HepG2 (cell line): ENCODE data around the gene DNPEP. TPM values are rescaled to one million over a fixed set of nuclear protein-coding genes. Genes with fewer than 3 reads are reported as not detected.

ENCODE experiments used
- ATAD3A ChIP-seq: sonication (generic); formaldehyde crosslinking; IDR thresholded peaks from 2 replicates; pipeline ENCODE4 v1.4.0; 2020; ENCODE audit warnings: missing genetic modification reagents
- BHLHE40 ChIP-seq: IDR thresholded peaks from 2 replicates; pipeline ENCODE4 v1.6.1; 2011; ENCODE audit warnings: low read length, improper control_type of control experiment
- ERF ChIP-seq: IDR thresholded peaks from 2 replicates; pipeline ENCODE4 v1.6.1; 2018; ENCODE audit warnings: missing biosample characterization, missing genetic modification reagents
- FOXC1 ChIP-seq: sonication (generic); formaldehyde crosslinking; IDR thresholded peaks from 2 replicates; pipeline ENCODE4 v1.8.0; 2022; ENCODE audit warnings: mild to moderate bottlenecking, missing genetic modification reagents, borderline replicate concordance
- FOXJ3 ChIP-seq: sonication (generic); formaldehyde crosslinking; IDR thresholded peaks from 2 replicates; pipeline ENCODE4 v1.4.0; 2020; ENCODE audit warnings: missing genetic modification reagents, mild to moderate bottlenecking, borderline replicate concordance
- FOXO1 ChIP-seq: sonication (generic); formaldehyde crosslinking; IDR thresholded peaks from 2 replicates; pipeline ENCODE4 v1.4.0; 2020; ENCODE audit warnings: missing genetic modification reagents
- GTF2F1 ChIP-seq: fragments of 150-350 bp; IDR thresholded peaks from 2 replicates; pipeline ENCODE4 v1.6.1; 2014; ENCODE audit warnings: low read length
- JARID2 ChIP-seq: sonication (generic); formaldehyde crosslinking; IDR thresholded peaks from 2 replicates; pipeline ENCODE4 v1.8.1; 2023; ENCODE audit warnings: missing genetic modification reagents, inconsistent platforms; ENCODE audit not compliant: insufficient replicate concordance
- KDM4B ChIP-seq: sonication (generic); formaldehyde crosslinking; IDR thresholded peaks from 2 replicates; pipeline ENCODE4 v1.4.0; 2020; ENCODE audit warnings: missing genetic modification reagents
- KDM6A ChIP-seq: IDR thresholded peaks from 2 replicates; pipeline ENCODE4 v1.6.1; 2016; ENCODE audit warnings: low read depth
- ONECUT2 ChIP-seq: sonication (generic); formaldehyde crosslinking; IDR thresholded peaks from 2 replicates; pipeline ENCODE4 v1.4.0; 2020; ENCODE audit warnings: missing genetic modification reagents
- TGIF2 ChIP-seq: IDR thresholded peaks from 2 replicates; pipeline ENCODE4 v1.6.1; 2016; ENCODE audit warnings: control low read depth, missing compliant biosample characterization
- YEATS2 ChIP-seq: sonication (generic); formaldehyde crosslinking; IDR thresholded peaks from 2 replicates; pipeline ENCODE4 v1.4.0; 2020; ENCODE audit warnings: missing genetic modification reagents, borderline replicate concordance
- ZFP37 ChIP-seq: sonication (generic); formaldehyde crosslinking; IDR thresholded peaks from 2 replicates; pipeline ENCODE4 v1.4.0; 2020; ENCODE audit warnings: missing genetic modification reagents, borderline replicate concordance
- ZFP90 ChIP-seq: sonication (generic); formaldehyde crosslinking; IDR thresholded peaks from 2 replicates; pipeline ENCODE4 v1.8.0; 2022; ENCODE audit warnings: missing genetic modification reagents, mild to moderate bottlenecking, inconsistent platforms, borderline replicate concordance
- ZNF12 ChIP-seq: sonication (generic); formaldehyde crosslinking; IDR thresholded peaks from 2 replicates; pipeline ENCODE4 v1.5.0; 2020; ENCODE audit warnings: missing genetic modification reagents
- ZNF296 ChIP-seq: sonication (generic); formaldehyde crosslinking; conservative IDR thresholded peaks from 2 replicates; pipeline ENCODE4 v1.5.0; 2020; ENCODE audit warnings: mild to moderate bottlenecking, missing genetic modification reagents
- ZNF317 ChIP-seq: sonication (generic); formaldehyde crosslinking; IDR thresholded peaks from 2 replicates; pipeline ENCODE4 v1.5.0; 2020; ENCODE audit warnings: mild to moderate bottlenecking, missing genetic modification reagents
- ZSCAN9 ChIP-seq: IDR thresholded peaks from 2 replicates; pipeline ENCODE4 v1.6.1; 2016; ENCODE audit warnings: borderline replicate concordance
- polyA plus RNA-seq, 8 experiments: library from polyadenylated mRNA; depleted of rRNA in 3 of 8; stranded (reverse) in 7 of 8; unstranded in 1 of 8; fragments of >200 nt; fragmentation: Illumina TruSeq in 4 of 8; extraction: Trizol in 4 of 8; gene quantifications; 2 replicates each; pipeline versions ENCODE4 v1.2.1 to v1.2.3, GENCODE V29; 2011 to 2016; ENCODE audit warnings: low read depth in 4 of 8, missing spikeins in 1 of 8, mixed read lengths in 1 of 8; ENCODE audit not compliant: insufficient read depth in 1 of 8
- total RNA-seq, 5 experiments: library from RNA; depleted of rRNA; stranded (reverse); fragments of >200 nt; fragmentation: Illumina TruSeq; extraction: Trizol; gene quantifications; 2 replicates each; pipeline ENCODE4 v1.2.3, GENCODE V29; 2016; ENCODE audit warnings: low read depth in 1 of 5
- TF ChIP-seq, protein P1 (sequence below): sonication (generic); formaldehyde crosslinking; IDR thresholded peaks from 2 replicates; pipeline ENCODE4 v1.4.0; 2020; ENCODE audit warnings: missing genetic modification reagents, borderline replicate concordance
- TF ChIP-seq, protein P2 (sequence below): sonication (generic); formaldehyde crosslinking; IDR thresholded peaks from 2 replicates; pipeline ENCODE4 v1.4.0; 2020; ENCODE audit warnings: missing genetic modification reagents
- TF ChIP-seq, protein P3 (sequence below): sonication (generic); formaldehyde crosslinking; IDR thresholded peaks from 2 replicates; pipeline ENCODE4 v1.8.1; 2023; ENCODE audit warnings: mild to moderate bottlenecking, moderate library complexity, missing genetic modification reagents
- TF ChIP-seq, protein P4 (sequence below): sonication (generic); formaldehyde crosslinking; IDR thresholded peaks from 2 replicates; pipeline ENCODE4 v1.5.0; 2020; ENCODE audit warnings: mild to moderate bottlenecking, missing genetic modification reagents, borderline replicate concordance

DNPEP gene
- total and polyA plus RNA-seq, 2 of the 13 experiments (the other 11 are each of a cell fraction or from before 2014, with no cell fraction given), result 104 to 109 TPM

DNA sequence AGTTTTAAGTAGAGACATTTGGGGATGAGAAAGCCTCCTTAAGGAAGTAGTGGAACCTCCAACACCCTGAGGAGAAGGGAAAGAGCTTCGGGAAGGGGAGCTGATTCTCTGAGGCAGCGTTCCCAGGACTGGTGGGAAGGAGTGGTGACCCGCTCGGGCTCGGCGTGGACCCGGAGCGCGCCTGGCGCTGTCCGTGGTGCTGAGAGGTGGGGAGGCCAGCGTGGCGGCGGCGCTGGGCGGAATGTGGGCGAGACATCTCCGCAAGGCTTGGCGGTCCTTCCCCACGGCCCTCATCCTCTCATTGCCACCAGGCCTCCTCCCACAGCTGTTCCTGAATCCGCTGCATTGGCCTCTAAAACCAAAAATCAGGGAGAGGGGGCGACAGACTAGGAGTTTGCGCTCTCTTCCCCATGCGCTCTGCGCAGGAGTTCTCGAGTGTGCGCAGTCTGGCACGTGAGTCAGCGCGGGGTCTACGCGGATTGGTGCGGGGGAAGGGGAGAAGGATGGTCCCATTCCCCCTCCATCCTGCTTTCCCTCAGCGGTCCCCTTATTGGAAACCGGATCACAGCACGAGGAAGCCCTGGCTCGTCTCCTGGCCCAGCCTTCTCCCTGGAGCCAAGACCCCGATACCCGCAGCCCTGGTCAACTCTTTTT lies 56.0 kb downstream of the DNPEP start (continued):
- TF ChIP-seq ZNF12 (CRISPR knock-in tag), result peak; percentile 75; the same call in 1 of the 2 replicates
- TF ChIP-seq BHLHE40, result no peak
- peak; percentile 94 for TF ChIP-seq KDM4B (CRISPR knock-in tag)
- TF ChIP-seq KDM6A (CRISPR knock-in tag), result no peak
- TF ChIP-seq, protein P1, sequence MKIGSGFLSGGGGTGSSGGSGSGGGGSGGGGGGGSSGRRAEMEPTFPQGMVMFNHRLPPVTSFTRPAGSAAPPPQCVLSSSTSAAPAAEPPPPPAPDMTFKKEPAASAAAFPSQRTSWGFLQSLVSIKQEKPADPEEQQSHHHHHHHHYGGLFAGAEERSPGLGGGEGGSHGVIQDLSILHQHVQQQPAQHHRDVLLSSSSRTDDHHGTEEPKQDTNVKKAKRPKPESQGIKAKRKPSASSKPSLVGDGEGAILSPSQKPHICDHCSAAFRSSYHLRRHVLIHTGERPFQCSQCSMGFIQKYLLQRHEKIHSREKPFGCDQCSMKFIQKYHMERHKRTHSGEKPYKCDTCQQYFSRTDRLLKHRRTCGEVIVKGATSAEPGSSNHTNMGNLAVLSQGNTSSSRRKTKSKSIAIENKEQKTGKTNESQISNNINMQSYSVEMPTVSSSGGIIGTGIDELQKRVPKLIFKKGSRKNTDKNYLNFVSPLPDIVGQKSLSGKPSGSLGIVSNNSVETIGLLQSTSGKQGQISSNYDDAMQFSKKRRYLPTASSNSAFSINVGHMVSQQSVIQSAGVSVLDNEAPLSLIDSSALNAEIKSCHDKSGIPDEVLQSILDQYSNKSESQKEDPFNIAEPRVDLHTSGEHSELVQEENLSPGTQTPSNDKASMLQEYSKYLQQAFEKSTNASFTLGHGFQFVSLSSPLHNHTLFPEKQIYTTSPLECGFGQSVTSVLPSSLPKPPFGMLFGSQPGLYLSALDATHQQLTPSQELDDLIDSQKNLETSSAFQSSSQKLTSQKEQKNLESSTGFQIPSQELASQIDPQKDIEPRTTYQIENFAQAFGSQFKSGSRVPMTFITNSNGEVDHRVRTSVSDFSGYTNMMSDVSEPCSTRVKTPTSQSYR (CRISPR knock-in tag), result peak; percentile 75
- TF ChIP-seq ZSCAN9 (CRISPR knock-in tag), result peak; percentile 99
- 0 out of 2 replicates have a peak, but pooled peaks have one; percentile 94 for TF ChIP-seq ATAD3A (CRISPR knock-in tag)
- 0 out of 2 replicates have a peak, but pooled peaks have one; percentile 32 for TF ChIP-seq ONECUT2 (CRISPR knock-in tag)
- TF ChIP-seq GTF2F1, result no peak
- peak; percentile 56; the same call in 1 of the 2 replicates for TF ChIP-seq FOXO1 (CRISPR knock-in tag)
- peak; percentile 69; the same call in 1 of the 2 replicates for TF ChIP-seq ZNF317 (CRISPR knock-in tag)
- TF ChIP-seq TGIF2 (CRISPR knock-in tag), result peak; percentile 85; the same call in 1 of the 2 replicates
- peak; percentile 92 for TF ChIP-seq ERF
- TF ChIP-seq, protein P2, sequence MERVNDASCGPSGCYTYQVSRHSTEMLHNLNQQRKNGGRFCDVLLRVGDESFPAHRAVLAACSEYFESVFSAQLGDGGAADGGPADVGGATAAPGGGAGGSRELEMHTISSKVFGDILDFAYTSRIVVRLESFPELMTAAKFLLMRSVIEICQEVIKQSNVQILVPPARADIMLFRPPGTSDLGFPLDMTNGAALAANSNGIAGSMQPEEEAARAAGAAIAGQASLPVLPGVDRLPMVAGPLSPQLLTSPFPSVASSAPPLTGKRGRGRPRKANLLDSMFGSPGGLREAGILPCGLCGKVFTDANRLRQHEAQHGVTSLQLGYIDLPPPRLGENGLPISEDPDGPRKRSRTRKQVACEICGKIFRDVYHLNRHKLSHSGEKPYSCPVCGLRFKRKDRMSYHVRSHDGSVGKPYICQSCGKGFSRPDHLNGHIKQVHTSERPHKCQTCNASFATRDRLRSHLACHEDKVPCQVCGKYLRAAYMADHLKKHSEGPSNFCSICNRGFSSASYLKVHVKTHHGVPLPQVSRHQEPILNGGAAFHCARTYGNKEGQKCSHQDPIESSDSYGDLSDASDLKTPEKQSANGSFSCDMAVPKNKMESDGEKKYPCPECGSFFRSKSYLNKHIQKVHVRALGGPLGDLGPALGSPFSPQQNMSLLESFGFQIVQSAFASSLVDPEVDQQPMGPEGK, result peak; percentile 57
- peak; percentile 75; the same call in 1 of the 2 replicates for TF ChIP-seq ZNF296 (CRISPR knock-in tag)
- TF ChIP-seq, protein P3, sequence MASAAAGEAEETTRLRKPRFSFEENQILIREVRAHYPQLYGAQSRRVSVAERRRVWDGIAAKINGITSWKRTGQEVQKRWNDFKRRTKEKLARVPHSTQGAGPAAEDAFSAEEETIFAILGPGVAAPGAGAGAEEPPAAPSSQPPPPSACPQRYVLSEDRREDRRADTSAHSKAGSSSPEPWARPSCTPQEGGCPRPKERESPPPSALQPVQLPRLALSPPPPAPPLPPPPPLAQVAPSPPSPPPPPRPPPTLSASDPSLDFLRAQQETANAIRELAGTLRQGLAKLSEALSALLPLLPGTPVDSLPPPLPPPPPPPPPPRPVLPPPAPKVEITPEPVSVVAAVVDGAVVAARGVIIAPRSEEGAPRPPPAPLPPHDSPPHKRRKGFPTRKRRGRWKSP (CRISPR knock-in tag), result peak; percentile 61; the same call in 1 of the 2 replicates
- TF ChIP-seq YEATS2 (CRISPR knock-in tag), result 0 out of 2 replicates have a peak, but pooled peaks have one; percentile 34
- peak; percentile 47 for TF ChIP-seq JARID2 (CRISPR knock-in tag)
- TF ChIP-seq FOXJ3 (CRISPR knock-in tag), result no peak
- TF ChIP-seq, protein P4, sequence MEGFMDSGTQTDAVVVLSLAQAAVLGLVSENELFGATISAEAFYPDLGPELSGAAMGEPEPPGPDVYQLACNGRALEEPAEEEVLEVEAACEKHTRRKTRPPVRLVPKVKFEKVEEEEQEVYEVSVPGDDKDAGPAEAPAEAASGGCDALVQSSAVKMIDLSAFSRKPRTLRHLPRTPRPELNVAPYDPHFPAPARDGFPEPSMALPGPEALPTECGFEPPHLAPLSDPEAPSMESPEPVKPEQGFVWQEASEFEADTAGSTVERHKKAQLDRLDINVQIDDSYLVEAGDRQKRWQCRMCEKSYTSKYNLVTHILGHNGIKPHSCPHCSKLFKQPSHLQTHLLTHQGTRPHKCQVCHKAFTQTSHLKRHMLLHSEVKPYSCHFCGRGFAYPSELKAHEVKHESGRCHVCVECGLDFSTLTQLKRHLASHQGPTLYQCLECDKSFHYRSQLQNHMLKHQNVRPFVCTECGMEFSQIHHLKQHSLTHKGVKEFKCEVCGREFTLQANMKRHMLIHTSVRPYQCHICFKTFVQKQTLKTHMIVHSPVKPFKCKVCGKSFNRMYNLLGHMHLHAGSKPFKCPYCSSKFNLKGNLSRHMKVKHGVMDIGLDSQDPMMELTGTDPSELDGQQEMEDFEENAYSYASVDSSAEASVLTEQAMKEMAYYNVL (CRISPR knock-in tag), result no peak
- TF ChIP-seq FOXC1 (CRISPR knock-in tag), result peak; percentile 60; the same call in 1 of the 2 replicates
- peak; percentile 93; the same call in 1 of the 2 replicates for TF ChIP-seq ZFP37 (CRISPR knock-in tag)
- TF ChIP-seq ZFP90 (CRISPR knock-in tag), result peak; percentile 52; the same call in 1 of the 2 replicates
